Calu3 (cell line): Measurements from ENCODE around the gene LYPD5. TPM values are rescaled to one million over a fixed set of nuclear protein-coding genes. Genes with fewer than 3 reads are reported as not detected.

Experiments used
- Bru-seq: library from RNA; stranded (reverse); fragments of 400-500 nt; gene quantifications from one replicate; lab custom pipeline; 2021; lab: Mats Ljungman, UMichigan
- BruChase-seq, 2 experiments: library from RNA; stranded (reverse); fragments of 400-500 nt; gene quantifications; one replicate each; lab custom pipeline; 2021; lab: Mats Ljungman, UMichigan
- BruUV-seq: library from RNA; stranded (reverse); fragments of 400-500 nt; replicated peaks from 2 replicates; lab custom pipeline; 2021; lab: Mats Ljungman, UMichigan
- CTCF ChIA-PET: fragments of 300-600 bp; sonication (Branson Sonifier 250); formaldehyde crosslinking; loops from one replicate; lab custom pipeline; 2022; ENCODE audit warnings: antibody characterized with exemption; lab: Charles Lee
- DNase-seq: peaks from one replicate; pipeline ENCODE4 v3.0.0; 2022
- H3K27ac Mint-ChIP-seq: one replicate; pipeline ENCODE4 v1.8.0; 2022; ENCODE audit warnings: mixed read lengths; ENCODE audit not compliant: unreplicated experiment
- H3K27me3 Mint-ChIP-seq: one replicate; pipeline ENCODE4 v1.8.0; 2022; ENCODE audit warnings: mixed read lengths; ENCODE audit not compliant: unreplicated experiment
- H3K36me3 Mint-ChIP-seq: one replicate; pipeline ENCODE4 v1.8.0; 2022; ENCODE audit warnings: mild to moderate bottlenecking, moderate library complexity, mixed read lengths; ENCODE audit not compliant: insufficient read depth, unreplicated experiment
- H3K4me1 Mint-ChIP-seq: one replicate; pipeline ENCODE4 v1.8.0; 2022; ENCODE audit warnings: mild to moderate bottlenecking, low read depth, mixed read lengths; ENCODE audit not compliant: unreplicated experiment
- H3K4me3 Mint-ChIP-seq: one replicate; pipeline ENCODE4 v1.8.0; 2022; ENCODE audit warnings: mild to moderate bottlenecking, low read depth, moderate library complexity, mixed read lengths; ENCODE audit not compliant: unreplicated experiment
- H3K9me3 Mint-ChIP-seq: one replicate; pipeline ENCODE4 v1.8.0; 2022; ENCODE audit warnings: low read depth, mixed read lengths; ENCODE audit not compliant: unreplicated experiment
- CTCF ChIP-seq: fragments of 200-600 bp; IDR thresholded peaks from one replicate; pipeline ENCODE4 v1.8.0; 2022; ENCODE audit warnings: antibody characterized with exemption; ENCODE audit not compliant: unreplicated experiment
- intact Hi-C: fragments of 100-400 bp; cut with micrococcal nuclease; formaldehyde crosslinking; loops from one replicate; pipeline ENCODE4 v1.10.0; 2022; ENCODE audit not compliant: unreplicated experiment
- long read RNA-seq: library from polyadenylated mRNA; stranded (forward); transcript quantifications from one replicate; pipeline ENCODE4 v2.0.0, GENCODE V29; 2022
- total RNA-seq: library from RNA; stranded (reverse); gene quantifications from 2 replicates; pipeline ENCODE4 v1.2.3, GENCODE V29; 2022

LYPD5 gene
- total RNA-seq (5.0 and 6.4 TPM in 2 replicates), Bru-seq, nascent RNA (percentile 43 among the genes with signal in this experiment), BruChase-seq, experiment 1, labeled RNA remaining after a 6-hour chase (percentile 55 among the genes with signal in this experiment), BruChase-seq, experiment 2, labeled RNA remaining after a 2-hour chase (percentile 48 among the genes with signal in this experiment)
- long read RNA-seq, partial matches to known transcripts, result 0 of 12 reads
- long read RNA-seq, other reads (novel, unspliced or antisense), result 8 of 12 reads

- CTCF ChIA-PET, result no interaction called here
These were observed at the start of gene LYPD5 for GRCh38 chr19:43802216-43802951. LYPD5 (minus strand) TSS chr19:43802447; CDS start chr19:43802380, 67 bp downstream.

GRCh38 chr19:43848821-43849220 is 46.6 kb upstream of the LYPD5 start:
- no peaks in the 10 kb centered on the region for H3K27me3 Mint-ChIP-seq
- intact Hi-C loops, result no loop called here
- H3K4me3 Mint-ChIP-seq, result no peak overlapping the region
- H3K4me1 Mint-ChIP-seq, result no peaks in the 10 kb centered on the region
- no peak for TF ChIP-seq CTCF
- no TSS peak for BruUV-seq
- DNase-seq, result no peak
- CTCF ChIA-PET, result no interaction called here
- H3K36me3 Mint-ChIP-seq, result peaks cover 20% of the 10 kb centered on the region
- H3K9me3 Mint-ChIP-seq, result peaks cover 23% of the 10 kb centered on the region
- no peak overlapping the region for H3K27ac Mint-ChIP-seq

More at GRCh38 chr19:43802216-43802951, at the start of gene LYPD5:
- BruUV-seq, result no TSS peak
- Mint-ChIP-seq H3K4me1 (peaks cover 25% of the 10 kb centered on the region), H3K27ac (no peak within 1 kb of the TSS), H3K27me3 (no peaks in the 10 kb centered on the region), H3K36me3 (peaks cover 15% of the 10 kb centered on the region), H3K4me3 (no peak within 1 kb of the TSS), H3K9me3 (peaks cover 3% of the 10 kb centered on the region)
- no peak for TF ChIP-seq CTCF
- intact Hi-C loops, result no loop called here
- no peak for DNase-seq

GRCh38 chr19:43847884-43848283 is 45.6 kb upstream of the LYPD5 start:
- no TSS peak for BruUV-seq
- H3K27me3 Mint-ChIP-seq, result no peaks in the 10 kb centered on the region
- no peak for DNase-seq
- H3K4me3 Mint-ChIP-seq, result no peak overlapping the region
- H3K9me3 Mint-ChIP-seq, result peaks cover 23% of the 10 kb centered on the region
- peaks cover 20% of the 10 kb centered on the region for H3K36me3 Mint-ChIP-seq
- intact Hi-C loops, result no loop called here
- H3K27ac Mint-ChIP-seq, result no peak overlapping the region
- TF ChIP-seq CTCF, result no peak
- CTCF ChIA-PET, result no interaction called here
- no peaks in the 10 kb centered on the region for H3K4me1 Mint-ChIP-seq

- BruUV-seq, result no TSS peak
- DNase-seq, result no peak
These were observed 45.0 kb upstream of the LYPD5 start for GRCh38 chr19:43847246-43847645.

More at GRCh38 chr19:43847246-43847645, 45.0 kb upstream of the LYPD5 start:
- no peaks in the 10 kb centered on the region for H3K27me3 Mint-ChIP-seq
- intact Hi-C loops, result no loop called here
- H3K27ac Mint-ChIP-seq, result no peak overlapping the region
- peaks cover 20% of the 10 kb centered on the region for H3K36me3 Mint-ChIP-seq
- no peaks in the 10 kb centered on the region for H3K4me1 Mint-ChIP-seq
- H3K9me3 Mint-ChIP-seq, result peaks cover 22% of the 10 kb centered on the region
- CTCF ChIA-PET, result no interaction called here
- H3K4me3 Mint-ChIP-seq, result no peak overlapping the region
- TF ChIP-seq CTCF, result no peak
